D341Med (cell line): Measurements from ENCODE around the gene GLTP.

Source experiments
- DNase-seq: peaks from one replicate; pipeline ENCODE4 v3.0.0; 2012; ENCODE audit warnings: low spot score

GLTP gene

DNA sequence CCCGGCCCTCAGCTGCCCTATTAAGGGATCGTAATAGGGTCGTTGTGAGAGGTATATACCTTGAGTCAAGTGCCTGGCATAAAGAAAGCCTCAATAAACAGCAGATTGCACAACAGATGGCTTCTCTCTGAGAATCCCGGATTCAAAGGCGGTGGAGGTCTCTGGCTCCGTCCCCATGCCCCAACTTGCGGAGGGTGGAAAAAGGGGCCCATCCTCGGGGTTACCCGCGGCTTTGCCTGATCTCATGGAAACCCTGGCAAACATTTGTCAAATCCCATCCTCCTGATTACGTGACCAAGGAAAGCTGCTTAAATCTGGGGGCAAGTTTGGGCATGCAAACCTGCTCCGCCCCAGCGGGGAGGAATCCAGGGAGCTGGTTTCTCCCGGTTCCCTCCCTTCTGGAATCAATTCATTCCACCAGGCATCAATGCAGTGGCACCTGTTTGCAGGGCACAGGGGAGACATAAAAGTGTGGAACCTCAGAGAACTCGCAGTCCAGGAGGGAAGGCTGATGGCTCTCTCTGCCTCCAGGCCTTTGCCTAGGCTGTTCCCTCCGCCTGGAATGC is 59.4 kb downstream of the GLTP start:
- DNase-seq: peak; percentile 92

GRCh38 chr12:109818905-109819500 is 61.3 kb downstream of the GLTP start:
- DNase-seq: no peak

DNA sequence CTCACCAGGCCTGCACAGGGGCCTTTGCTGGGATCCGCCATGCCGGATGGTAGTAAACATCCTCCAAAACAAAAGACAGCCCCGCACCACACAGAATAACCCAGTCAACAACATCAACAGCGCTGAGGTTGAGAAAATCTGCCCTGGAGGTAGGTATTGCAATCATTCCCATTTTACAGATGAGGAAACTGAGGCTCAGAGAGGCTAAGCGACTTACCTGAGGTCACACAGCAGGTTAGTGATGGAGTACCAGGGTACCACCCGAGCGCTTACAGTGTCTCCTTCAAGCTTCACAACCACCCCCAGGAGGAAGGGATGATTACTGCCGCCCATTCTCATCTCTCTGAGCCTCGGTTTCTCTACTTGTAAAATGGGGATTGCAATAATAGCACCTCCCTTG is 62.1 kb downstream of the GLTP start:
- DNase-seq: no peak

DNA sequence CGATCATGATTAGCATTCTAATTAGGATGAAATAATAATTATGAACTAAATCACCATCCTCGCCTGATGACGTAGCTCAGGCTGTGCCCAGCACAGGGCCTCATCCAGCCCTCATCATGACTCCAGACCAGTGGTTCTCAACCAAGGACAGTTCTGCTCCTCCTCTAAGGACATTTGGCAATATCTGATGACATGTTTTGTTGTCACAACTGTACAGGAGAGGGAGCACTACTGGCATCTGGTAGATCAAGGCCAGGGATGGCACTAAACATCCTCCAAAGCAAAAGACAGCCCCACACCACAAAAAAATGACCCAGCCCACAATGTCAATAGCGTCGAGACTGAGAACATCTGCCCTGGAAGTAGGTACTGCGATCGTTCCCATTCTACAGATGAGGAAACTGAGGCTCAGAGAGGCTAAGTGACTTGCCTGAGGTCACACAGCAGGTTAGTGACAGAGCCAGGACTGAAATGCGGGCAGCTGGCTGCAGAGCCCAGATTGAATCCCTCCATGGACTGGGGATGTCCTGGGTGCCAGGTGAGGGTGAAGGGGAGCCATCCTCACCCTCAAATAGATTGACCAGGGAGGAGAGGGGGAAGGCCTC is 62.6 kb downstream of the GLTP start:
- no peak for DNase-seq

DNA sequence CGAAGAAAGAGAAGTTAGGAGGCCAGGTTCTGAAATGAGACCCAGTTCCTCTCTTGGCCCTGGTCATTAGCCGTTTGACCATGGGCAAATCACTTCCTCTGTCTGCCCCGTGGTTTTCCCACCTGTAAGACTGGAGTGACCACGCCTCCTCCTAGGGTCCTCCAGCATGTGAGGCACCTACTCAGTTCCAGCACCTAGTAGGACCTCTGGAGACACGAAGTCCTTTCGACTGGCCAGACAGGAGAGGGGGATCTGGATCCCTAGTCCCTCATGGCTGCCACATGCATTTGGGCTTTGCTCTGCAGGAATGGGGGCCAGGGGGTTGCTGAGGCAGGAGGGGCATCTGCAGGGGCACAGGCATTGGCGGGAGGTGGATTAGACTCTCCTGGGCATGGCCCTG is 63.5 kb downstream of the GLTP start:
- no peak for DNase-seq

DNA sequence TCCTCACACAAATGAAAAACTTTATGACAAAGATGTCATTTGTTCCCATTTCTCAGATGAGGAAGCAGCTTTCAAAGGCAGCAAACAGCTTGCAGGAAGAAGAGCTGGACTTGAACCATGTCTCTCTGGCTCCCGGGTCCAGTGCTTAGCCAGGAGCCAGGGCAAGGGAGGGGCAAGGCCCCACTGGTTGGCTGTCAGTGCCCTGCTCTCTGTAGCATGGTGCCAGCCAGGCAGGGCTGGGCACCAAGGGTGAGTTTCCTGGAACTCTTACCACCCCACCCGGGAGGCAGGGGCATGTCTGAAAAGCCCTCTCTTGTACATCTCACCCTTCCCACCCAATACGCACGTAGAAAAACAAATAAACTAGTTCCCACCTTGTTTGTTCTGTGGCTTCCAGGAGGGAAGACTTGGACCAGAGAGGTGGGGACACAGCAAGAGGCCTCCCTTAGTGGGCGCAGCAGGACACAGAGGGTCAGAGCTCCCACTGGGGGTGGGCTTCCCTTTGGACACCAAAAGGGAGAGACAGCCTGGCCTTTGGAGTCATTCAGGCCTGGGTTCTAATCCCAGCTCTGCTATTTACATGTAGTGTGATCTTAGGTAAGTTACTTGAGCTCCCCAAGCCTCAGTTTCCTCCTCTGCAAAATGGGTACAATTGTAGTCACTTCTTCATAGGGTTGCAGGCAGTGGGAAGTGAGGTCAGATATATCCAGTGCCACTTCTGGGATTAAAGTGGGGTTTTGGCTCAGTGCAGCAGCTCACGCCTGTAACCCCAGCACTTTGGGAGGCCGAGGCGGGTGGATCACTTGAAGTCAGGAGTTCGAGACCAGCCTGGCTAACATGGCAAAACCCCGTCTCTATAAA is 64.4 kb downstream of the GLTP start:
- no peak for DNase-seq

- DNase-seq: no peak
Measured at GRCh38 chr12:109815225-109815624, 65.1 kb downstream of the GLTP start.

DNA sequence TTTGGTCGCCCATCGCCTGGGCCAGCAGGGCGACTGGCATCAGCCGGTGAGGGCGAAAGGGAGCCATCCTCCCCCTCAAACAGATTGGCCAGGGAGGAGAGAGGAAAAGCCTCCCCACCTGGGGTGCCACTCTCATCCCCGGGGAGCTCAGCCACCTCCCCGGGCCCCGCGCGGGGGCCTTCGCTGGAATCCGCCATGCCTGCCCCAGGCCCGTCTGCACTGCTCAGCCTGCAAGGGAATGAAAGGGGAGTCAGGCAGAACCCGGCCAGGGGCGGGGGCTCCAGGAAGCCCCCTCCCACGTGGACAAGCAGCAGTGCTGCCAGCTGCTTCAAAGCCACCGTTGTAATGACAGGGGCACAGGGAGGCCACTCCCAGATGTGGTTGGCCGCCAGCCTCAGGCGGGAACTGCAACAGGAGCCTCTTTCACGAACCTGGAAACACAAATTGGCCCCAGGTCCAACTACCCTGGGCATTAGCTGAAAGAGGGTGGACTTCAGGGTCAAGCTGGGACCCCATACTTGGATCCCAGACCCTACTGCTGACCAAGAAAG is 65.7 kb downstream of the GLTP start:
- DNase-seq: no peak

- no peak for DNase-seq
Measured at GRCh38 chr12:109813810-109814416, 66.4 kb downstream of the GLTP start.

DNA sequence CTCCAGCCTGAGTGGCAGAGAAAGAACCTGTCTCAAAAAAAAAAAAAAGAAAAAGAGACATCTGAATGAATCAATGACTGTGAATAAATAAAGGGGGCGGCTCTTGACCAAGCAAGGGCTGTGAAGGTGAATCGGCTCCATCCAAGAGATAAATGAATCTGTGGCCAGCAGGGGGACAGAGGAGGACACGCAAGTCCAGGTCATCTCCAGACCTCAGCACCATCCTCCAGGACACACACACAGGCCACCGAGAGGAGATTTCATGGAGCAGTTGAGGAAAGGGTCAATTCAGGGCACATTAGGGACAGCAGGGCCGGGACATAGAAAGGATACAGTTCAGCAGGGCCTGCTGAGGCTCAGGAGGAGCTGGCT is 68.7 kb downstream of the GLTP start:
- no peak for DNase-seq

DNA sequence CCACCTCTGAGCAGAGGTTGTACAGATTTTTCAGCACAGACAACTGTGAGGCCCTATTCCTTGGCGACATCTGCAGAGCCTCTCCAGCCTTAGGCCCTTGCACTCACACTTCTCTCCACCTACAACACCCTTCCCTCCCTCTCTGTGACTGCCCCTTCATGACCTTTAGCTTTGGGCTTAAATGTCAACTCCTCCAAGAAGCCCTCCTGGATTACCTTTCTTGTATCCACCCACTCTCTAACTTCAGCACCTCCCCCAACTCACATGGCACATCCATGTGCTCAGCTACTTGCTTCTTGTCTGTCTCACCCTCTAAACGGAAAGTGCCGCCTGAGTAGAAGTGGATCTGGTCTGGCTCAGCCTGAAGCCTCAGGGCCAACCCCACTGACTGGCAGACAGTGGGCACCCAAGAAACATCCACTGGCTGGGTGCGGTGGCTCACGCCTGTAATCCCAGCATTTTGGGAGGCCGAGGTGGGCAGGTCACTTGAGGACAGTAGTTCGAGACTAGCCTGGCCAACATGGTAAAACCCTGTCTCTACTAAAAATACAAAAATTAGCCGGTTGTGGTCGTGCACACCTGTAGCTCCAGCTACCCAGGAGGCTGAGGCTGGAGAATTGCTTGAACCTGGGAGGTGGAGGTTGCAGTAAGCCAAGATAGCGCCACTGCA is 69.3 kb downstream of the GLTP start:
- no peak for DNase-seq

GRCh38 chr12:109808876-109809646 is 71.3 kb downstream of the GLTP start:
- no peak for DNase-seq

- DNase-seq: no peak
Measured at GRCh38 chr12:109807954-109808643, 72.2 kb downstream of the GLTP start.

GRCh38 chr12:109804820-109805761 is 75.2 kb downstream of the GLTP start:
- peak; percentile 91 for DNase-seq

GRCh38 chr12:109803678-109804077 is 76.7 kb downstream of the GLTP start:
- DNase-seq: no peak

DNA sequence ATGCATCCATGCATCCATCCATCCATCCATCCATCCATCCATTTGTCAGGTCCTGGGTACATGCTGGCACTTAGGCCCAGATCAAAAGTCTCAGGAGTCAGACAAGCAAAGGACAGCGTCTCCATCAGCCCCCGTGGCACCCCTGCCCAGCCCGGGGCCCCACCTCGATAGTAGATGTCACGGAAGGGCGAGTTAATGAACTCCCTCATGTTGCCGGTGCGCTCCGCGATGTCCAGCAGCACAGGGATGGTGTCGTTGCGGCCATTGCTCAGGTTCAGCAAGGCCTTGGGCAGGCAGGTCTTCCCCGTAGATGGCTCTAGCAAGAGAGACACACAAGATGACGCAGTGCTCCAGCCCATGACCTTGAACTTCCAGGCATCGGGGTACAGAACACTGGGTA is 77.5 kb downstream of the GLTP start:
- DNase-seq: no peak
